Stimulated activated CD4-positive, alpha-beta T cell treated with anti-CD3 and anti-CD28 coated beads, Interleukin-1b, Interleukin-23, amount 100 ng/mL, for 4 hours (primary cell): ENCODE measurements around the gene MPP1.
A peak's percentile ranks its signal among the peaks of the same experiment; 100 is the strongest.
"Not testable (repeated sequence)": the region's sequence is repeated elsewhere in the genome, so short reads cannot be mapped to it uniquely, and the experiment has no call there.

ENCODE experiments used
- DNase-seq, 2 donors: peaks; one replicate each; pipeline ENCODE4 v3.0.0-alpha.2; 2020; ENCODE audit warnings: low read depth in 2 of 2

MPP1 gene

DNA sequence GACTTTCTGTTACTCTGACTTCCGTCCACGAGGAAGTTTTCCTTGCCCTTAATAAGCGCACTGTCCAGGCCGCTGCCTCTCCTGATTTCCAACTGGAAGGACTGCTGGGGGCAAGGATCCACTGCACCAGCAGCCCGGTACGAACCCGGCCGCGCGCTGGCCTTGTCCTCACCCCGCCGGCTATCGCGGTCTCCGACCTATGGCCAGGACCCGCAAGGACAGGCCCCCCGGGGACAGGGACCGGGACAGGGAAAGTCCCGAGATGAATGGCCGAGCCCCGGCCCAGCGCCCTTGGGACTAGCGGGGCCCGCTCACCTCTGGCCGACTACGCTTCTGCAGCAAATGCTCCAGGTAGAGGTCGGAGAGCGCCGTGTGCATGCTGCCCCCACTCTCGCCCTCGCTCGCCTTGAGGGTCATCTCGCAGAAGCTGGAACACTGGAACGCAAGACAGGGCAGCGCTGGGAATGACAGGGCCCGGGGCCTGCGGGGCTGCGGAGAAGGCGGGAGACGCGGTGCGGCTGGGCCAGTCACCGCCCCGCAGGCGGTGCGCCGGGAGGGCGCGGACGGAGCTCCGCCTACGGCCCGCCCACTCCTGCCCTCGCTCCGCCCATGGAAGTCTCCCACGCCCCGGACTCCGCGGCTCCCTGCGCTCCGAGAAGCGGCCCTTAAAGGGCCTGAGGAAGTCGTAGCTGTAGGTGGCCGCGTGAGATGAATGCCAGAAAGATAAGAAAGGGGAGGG is at the start of gene MPP1:
Gene MPP1 (minus strand): TSS at position 529 of the 739 bp plus-strand sequence. CDS start 112 bp downstream, at position 417.
- peak; percentile 62 to 70 for DNase-seq

DNA sequence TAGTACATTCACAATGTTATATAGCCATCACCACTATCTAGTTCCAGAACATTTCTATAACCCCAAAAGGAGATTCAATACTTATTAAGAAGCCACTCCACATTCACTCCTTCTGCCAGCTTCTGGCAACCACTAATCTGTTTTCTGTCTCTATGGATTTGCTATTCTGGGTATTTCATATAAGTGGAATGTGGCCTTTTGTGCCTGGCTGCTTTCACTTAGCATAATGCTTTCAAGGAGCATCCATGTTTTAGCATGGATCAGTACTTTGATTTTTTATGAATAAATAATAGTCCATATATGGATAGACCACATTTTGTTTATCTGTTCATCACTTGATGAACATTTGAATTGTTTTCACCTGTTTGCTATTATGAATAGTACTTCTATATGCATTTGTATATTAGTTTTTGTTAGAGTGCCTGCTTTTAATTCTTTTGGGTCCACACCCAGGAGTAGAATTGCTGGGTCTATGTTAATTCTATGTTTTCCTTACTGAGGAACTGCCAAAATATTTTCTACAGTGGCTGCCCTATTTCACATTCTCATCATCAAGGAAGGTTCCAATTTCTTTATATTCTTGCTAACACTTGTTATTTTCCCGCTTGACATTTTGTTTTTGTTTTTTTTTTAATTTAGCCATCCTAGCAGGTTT is 45.8 kb upstream of the MPP1 start:
- no peak for DNase-seq

DNA sequence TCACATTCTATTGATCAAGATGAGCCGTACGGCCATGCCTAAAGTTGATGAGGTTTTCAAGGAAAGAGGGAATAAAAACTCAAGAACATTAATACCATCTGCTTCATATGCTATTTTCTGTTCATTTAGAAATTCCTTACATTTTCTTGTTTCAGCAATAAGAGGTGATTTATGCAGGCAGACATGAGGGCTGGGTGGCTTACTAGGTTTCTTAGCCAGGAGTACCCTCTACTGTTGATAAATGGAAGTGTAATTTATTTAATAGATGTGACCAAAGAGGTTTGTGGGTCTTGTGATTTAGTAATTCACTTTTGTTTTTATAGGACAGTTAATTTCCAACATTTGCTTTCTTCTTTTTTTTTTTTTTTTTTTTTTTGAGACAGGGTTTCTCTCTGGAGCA is 35.6 kb upstream of the MPP1 start:
- no peak for DNase-seq

DNA sequence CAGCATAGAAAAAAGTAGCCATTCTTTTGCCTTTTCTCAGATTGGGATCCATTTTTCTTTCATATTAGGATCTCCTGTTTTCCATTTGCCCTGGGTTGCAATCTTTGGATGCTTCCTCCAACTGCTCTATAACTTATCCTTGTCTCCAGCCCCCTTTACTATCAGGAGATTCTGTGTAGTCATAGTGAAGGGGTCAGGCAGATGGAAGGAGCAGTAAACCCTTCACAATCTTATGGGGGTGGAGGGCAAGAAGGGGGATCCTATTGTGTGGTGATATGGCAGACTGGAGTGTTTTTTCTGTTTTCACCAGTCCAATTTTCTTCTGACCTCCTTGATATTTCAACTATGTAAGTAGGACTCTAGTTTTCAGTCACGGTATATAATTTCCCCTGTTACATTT is 30.9 kb upstream of the MPP1 start:
- DNase-seq: no peak

DNA sequence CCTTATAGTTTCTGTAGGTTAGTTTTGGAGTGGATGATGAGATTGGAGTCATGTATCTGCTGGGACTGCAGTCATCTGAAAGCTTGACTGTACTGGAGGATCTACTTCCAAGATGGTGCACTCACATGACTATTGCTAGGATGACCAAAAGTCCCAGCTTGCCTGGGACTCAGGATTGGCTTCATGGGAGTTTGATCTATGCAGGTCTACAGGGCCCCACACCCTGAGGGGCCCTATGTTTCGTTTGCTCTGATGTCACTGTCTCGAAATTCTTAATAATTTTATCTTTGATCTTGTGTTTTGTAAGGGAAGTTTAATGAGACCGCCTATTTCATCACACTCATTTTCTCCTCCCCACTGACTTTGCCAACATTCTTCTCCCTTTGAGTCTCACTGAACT is 29.3 kb upstream of the MPP1 start, which contains the start of gene SMIM9:
Gene SMIM9 (minus strand): TSS at position 101 of the 400 bp plus-strand sequence. CDS start 3,806 bp downstream, outside the sequence.
- no peak for DNase-seq

DNA sequence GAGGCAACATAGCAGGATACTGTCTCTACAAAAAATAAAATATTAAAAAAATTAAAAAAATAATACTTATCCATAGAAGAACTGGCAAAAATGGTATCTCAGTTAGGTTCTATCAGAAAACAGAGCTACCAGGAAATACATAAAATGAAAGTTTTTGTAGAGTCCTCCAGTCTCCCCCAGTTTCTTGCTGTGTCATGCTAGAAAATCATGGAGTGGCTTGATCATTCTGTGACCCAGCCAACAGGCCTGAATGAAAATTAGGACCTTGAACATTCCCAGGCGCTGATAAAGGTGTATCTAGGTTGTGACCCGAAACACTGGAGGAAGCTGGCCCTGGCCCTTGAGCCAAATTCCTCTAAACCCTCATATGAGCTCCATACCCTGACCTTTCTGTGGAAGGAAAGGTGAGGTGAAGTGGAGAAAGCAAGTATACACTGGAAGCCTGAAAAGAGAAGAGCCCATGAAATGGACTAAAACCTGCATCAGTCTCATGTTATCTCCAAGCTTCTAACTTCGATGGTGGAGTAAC is 28.5 kb upstream of the MPP1 start:
- no peak for DNase-seq

DNA sequence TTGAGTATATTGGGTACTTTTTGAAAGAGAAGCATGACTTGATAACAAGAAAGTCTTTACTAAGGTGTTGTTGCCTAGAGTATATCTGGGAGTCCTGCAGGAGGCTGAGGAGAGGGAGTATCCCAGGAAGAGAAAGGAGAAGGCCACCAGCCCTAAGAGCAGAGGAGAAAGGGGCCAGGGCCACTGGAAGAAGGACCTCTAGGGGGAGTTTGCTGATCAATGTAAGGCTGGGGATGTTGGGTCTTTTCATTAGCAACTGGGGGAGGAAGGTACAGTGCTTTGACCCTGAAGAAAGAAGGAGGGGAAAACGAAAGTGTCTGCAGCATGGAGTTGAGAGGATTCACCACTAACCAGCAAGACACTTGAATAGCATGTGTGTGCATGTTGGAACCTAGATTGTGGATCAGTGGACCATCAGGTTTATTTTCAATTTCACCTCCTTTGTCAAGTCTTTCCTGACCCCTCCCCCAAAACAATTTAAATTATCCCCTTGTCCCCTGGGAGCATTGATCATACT is 24.7 kb upstream of the MPP1 start:
- no peak for DNase-seq

DNA sequence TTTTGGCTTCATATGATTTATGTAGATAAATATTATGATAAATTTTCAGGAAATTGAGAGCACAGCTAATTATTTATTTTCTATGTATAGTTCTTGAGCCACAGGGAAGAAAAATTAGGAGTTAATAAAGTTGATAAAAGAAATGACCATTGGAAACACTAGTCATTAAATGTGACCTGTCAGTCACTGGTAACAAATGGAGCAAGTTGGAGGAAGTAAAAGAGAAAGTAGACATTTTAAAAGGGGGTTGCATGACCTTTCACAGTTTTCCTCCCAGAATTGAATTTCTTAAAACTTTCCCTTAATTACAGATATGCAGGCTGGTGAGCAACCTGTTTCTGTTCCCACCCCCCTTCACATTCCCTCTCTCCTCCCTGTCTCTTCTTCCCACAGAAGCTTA is 23.8 kb upstream of the MPP1 start:
- no peak for DNase-seq

DNA sequence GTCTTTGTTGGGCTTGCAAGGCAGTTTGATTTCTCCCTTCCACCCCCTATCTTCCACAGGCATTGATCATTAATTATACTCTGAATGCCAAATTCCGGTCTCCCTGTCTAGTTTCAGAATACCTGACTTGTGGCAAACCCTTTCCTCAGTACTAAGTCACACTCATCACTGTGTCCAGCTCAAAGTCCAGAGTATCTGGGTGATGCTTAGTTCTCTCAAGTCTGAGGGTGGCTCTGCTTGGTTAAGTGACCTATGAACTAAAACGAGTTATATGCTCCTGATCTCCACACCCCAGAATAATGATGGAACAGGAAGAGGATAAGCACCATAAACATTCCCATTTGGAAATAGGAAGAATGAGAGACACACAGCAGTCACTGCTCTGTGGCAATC is 22.7 kb upstream of the MPP1 start:
- DNase-seq: no peak

DNA sequence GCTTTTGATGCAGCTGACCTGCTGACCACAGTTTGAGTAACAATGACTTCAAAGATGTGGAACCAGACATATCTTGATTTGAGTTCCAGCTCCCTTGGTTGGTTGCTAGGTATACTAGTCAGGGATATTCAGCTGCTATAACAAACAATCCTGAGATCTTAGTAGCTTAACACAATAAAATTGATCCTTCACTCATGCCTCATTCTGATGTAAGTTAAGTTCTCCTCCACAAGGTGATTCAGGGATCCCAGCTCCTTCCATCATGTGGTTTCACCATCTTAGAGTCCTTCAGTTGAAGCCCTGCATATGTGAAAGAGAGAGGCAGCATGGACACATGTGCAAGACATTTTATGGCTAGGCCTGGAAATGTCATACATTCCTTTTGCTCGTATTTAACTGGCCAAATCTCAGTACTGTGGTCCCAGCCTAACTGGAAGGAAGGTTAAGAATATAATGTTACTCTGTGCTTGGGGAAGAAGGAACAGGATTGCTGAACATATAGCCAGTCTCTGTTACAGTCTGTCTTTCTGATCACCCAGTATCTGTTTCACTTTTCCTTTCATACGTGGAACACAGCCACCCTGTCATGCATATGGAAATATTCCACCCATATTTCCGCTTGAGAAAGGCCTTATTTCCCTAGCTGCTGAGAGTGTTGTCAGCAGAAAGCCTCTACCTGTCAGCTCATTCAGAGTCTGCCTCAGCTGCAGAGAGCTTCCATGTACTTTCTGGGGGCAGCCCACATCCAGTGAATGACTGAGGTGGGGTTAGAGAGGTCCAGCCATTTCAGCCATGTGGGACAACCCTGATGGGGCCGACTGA is 22.1 kb upstream of the MPP1 start:
- DNase-seq: no peak

DNA sequence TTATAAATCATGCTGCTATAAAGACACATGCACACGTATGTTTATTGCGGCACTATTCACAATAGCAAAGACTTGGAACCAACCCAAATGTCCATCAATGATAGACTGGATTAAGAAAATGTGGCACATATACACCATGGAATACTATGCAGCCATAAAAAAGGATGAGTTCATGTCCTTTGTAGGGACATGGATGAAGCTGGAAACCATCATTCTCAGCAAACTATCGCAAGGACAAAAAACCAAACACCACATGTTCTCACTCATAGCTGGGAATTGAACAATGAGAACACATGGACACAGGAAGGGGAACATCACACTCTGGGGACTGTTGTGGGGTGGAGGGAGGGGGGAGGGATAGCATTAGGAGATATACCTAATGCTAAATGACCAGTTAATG is 20.3 kb upstream of the MPP1 start:
- not testable (repeated sequence) for DNase-seq

DNA sequence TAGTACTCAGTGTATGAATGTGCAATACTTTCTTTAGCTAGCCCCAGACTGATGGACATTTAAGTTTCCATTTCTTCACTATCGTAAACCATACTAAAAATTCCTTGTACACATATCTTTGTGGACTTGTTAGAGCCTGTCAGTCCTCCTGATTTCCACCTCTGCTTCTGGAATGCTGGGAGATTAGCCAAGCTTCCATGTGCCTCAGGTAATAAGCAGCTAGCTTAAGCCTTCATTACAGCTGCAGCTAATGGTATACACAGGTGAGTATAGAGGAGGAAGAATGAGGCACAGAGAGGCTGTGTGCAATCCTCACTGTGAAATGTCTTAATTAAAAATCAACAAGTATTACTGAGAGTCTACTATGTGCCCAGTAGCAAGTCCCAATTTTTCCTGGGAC is 19.4 kb upstream of the MPP1 start:
- DNase-seq: no peak

DNA sequence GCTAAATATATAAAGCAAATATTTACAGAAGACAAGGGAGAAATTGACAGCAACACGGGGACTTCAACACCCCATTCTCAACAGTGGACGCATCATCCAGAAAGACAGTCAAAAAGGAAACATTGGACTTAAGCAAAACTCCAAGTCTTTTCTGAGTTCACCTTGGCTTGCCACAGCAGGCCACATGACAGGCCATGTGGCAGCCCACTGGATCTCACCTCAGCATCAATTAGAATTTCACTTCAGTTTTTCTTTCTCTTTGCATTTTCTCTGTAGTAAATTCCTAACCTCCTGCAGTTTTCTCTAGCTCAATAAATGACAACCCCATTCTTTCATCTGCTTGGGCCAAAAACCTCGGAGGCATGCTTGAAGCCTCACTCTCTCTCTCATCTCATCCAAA is 16.7 kb upstream of the MPP1 start:
- DNase-seq: no peak

DNA sequence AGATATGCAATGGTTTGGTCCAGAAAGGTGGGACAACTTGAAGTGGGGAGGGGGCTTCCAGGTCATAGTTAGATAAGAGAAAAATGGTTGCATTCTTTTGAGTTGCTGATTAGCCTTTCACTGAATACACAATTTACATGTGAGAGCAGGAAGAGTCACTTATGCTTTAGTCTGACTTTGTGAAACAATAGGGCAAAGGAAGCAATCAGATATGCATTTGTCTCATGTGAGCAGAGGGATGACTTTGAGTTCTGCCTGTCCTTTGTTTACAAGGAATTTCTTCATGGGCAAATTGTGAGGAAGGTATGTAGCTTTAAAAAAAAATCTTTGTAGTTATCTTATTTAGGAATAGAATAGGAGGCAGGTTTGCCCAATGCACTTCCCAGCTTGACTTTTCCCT is 16.2 kb upstream of the MPP1 start:
- no peak for DNase-seq

DNA sequence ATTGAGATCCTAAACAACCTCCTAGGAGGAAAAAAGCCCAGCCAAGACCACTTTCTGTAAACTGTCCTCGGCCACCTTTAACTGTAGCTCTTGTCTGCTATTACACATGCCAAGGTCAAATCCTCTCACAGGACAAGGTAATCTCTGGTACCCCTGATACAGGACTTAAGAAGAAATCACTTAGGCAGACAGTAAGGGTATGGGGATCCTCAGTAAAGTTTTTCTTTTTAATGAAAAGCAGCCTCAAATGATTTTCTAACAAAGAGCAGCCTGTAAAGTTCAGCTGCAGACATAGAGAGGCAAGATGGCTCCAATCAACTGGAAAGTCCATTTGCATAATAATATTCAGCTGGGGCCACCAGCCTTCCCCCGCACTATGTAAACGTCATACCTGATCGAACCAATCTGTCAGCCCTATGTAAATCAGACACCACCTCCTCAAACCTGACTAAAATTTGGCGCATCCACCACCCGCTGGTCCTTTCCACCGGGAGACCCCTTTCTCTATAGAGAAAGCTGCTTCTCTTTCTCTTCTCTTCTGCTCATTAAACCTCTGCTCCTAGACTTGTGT is 14.6 kb upstream of the MPP1 start:
- DNase-seq: no peak

DNA sequence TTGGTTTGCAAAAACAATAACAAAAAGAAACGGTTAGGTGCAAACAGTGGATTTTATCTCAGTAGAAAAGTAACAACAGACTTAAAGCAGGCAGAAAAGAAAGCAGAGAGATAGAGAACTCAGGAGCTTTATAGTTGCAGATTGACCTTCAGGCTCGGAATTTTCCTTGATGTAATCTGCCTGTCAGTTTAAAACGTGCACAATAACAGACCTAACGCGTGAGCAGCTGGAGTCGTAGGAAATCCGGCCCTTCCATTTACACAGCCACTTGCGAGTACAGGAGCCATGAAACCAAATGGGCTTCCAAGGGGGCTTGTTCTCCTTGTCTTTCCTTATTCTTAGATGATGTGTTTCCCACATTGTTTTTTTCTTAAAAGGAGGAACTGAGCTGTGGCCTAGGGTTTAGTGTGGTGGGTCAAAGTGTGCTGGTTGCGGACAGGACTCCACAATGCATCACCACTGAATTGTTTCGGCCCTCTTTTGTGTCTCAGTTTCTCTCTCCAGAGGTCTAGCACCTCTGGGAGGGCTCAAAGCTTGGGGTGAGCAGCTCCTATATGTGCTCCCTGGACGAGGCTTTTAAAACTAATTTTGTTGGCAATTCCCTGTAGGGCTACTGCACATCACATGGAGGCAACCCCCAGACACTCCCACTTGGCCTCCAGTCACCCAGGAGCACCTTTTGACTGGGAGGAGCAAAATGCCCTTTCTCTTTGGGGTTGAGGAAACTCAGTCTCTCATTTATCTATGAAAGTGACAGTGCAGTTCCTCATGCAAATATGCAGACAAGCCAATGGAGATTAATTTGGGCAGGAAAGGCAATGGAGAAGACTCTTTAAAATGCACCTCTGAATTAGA is 13.9 kb upstream of the MPP1 start:
- DNase-seq: no peak

DNA sequence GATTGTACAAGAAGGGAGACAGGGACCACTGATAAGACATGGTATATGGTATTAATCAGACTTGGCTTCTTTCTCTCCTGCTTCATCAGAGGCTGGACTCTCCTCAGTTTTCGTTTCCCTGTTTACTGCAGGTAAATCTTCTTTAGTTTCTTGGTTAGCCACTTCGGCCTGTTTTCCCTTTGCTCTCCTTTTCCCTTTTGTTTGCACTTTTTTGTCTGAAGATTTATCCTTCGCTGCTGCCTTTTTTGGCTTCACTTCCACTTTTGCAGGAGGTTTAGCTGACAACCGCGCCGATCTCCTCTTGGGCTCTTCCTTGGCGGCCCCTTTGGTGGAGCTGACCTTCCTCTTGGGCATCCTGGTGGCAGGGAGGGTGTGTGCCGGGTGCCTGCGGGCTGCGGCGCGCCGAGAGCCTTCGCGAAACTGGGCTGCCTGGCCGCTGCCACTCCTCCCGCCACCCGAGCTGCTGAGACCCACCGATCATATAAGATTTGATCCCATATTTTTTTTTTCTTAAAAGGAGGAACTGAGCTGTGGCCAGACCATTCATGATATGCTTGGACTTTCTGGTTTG is 11.8 kb upstream of the MPP1 start:
- not testable (repeated sequence) for DNase-seq

DNA sequence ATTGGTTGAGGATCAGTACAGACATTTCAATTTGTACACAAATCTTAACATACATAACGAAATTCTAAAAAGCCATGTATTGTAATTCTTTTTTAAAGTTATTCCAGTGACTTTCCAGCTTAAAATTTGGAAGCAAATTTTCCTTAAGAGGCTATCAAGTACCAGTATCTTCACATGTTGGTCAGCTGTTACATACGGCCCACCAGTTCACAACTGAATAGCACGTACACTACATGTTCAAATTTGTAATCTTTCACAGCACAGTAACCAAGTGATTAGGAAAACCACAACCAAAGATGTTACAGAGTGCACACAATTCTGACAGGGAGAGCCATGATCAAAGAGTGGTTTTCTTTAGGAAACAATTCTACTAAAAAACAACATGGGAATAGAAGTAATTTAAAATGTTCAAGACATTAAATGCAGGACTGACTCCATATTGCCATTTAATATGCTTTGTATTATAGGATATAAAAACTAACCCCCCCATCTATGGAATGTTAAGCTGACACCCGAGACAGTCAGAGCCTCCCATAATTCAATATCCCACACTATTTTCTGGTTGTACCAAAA is 11.1 kb upstream of the MPP1 start:
- DNase-seq: not testable (repeated sequence)

DNA sequence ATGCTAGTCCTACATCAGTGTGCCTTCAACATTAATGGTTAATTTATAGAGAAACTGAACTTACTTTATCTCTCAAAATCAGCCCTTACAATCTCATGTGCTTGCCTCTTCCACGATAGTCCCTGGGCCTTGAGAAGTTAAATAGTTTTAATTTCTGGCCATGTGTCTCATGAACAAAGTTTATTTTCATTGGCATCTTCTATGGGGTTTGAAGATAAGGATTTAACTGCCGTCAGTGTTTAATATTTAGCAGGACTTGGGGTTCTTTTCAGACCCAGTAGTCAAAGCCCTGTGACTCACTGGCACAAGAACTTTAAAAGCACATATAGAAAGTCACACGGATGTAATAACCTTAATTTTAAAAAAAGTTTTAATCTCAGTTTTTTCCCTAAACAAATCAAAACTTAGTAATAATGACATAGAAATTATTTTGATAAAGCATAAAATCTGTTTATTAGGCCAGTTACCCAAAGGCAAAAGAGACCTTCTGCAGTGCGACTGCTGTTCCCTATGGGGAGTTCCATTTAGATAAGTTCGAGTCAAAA is 10.1 kb upstream of the MPP1 start:
- no peak for DNase-seq

DNA sequence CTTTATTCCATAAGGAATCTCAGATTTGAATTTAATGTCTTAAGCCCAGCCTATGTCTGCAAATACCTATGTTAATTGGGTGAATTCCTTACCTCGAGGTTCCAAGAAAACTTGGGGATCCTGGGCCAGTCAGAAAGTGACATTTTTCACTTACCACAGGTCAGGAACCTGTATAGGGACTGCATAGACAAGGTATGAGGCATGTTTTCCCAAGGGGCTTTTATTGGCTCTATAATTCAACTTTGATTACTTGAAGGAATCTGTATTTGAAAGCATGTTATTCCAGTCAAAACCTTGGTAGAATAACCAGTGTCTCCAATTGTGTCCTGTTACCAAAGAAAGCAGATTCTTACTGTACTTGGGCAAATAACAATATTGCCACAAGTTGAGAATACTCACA is 8.5 kb upstream of the MPP1 start:
- DNase-seq: no peak
